Measurements from ENCODE around the gene NSMCE4A.
"Not testable (repeated sequence)": the region's sequence is repeated elsewhere in the genome, so short reads cannot be mapped to it uniquely, and the experiment has no call there.

The NSMCE4A gene

DNA sequence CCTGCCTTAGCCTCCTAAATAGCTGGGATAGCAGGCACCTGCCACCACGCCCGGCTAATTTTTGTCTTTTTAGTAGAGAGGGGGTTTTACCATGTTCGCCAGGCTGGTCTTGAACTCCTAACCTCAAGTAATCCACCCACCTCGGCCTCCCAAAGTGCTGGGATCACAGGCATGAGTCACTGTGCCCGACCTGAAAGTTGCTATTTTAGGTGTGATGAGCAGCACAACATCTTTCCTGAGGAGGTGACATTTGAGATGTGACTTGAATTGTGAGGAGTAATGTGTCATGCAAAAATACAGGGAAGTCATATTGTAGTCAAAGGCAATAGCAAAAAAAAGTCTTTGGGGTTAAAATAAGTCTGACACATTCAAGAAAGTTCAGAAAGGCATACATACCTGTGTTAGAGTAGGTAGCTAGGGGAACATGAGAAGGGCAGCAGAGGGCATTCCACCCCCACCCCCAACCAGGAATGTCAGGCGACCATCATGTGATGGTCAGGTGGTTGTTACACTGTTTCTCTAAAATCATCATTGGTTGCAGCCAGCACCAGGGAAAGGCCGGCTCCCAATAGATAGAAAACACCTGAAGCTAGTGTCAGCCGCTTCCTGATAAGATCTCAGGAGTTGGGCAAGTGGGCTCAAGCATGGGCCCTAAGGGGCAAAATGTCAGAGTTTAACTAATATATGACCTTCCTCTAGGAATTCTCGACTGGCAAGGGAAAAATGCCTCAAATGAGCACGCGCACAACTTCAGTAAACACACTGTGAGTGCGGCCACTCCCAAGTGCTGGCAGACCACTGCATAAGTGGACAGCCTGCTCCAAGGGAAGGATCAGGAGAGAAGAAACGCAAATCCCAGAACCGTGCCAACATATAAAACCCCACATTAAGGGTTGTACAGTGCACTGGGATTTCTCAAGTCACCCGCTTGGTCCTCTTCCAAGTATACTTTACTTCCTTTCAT is 13.6 kb upstream of the NSMCE4A start, which contains the start of gene TACC2:
Gene TACC2, plus strand, starts transcription at position 803 of the 964 bp plus-strand sequence. CDS start 32,819 bp downstream, outside the sequence.
- no peak for DNase-seq (ENCODE audit: low read depth)

DNA sequence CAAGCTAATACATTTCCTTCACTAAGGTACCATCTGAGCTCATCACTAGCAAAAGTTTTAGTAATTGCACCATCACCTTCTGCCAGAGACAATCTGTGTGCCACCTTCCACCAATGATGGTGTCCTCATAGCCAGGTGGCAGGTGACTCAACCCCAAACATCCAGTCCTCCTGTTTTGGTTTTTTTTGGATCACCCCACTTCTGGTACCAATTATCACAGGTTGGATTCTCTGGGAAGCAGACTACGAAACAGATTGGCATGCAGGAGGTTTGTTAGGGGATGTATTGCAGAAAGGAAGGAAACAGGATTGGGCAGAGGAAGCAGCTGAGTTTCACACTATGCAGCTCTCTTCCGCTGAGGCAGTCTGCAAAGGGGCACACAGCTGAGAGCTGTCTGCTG is 9.4 kb upstream of the NSMCE4A start:
- DNase-seq (ENCODE audit: low read depth): no peak

DNA sequence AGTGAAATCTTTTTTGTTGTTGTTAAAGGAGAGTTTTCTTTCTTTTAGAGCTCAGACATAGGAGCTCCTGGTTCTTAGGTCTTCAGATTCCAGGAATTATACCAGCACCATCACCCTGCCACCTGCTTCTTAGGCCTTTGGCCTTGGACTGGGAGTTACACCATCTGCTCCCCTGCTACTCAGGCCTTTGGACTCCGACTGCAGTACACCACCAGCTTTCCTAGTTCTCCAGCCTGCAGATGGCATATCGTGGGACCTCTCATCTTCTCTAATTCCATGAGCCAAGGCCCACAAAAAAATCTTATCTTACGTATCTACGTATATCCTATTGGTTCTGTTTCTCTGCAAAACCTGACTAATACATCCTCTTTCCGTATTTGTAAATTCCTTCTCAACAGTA is 8.8 kb upstream of the NSMCE4A start:
- DNase-seq (ENCODE audit: low read depth): no peak

DNA sequence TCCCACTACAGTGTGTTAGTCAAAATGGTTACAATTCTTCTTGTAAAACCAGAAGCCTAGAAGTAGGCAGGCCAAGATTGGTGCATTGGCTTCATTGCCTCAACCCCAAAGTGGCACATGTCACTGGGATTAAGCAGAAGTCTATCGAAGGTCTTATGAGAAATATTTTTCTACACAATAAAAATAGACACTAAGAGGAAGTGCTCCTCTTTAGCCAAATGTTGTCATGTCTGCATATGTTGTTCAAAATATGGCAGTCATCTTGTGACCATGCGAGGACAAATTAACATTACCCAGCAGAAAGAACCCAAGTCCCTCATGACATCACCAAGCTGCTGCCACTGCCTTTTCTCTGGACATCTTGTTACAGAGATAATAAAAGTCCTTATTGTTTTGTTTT is 6.3 kb upstream of the NSMCE4A start:
- DNase-seq (ENCODE audit: low read depth): no peak

DNA sequence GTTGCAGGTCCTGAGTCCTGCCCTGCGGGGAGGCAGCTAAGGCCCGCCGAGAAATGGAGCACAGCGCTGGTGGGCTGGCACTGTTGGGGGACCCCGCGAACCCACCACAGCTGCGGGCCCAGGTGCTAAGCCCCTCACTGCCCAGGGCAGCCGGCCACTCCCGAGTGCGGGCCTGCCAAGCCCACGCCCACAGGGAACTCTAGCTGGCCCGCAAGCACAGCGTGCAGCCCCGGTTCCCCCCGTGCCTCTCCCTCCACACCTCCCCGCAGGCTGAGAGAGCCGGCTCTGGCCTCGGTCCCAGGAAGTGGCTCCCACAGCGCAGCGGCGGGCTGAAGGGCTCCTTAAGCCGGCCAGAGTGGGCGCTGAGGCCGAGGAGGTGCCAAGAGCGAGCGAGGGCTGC is 3.5 kb upstream of the NSMCE4A start:
- DNase-seq (ENCODE audit: low read depth): no peak

DNA sequence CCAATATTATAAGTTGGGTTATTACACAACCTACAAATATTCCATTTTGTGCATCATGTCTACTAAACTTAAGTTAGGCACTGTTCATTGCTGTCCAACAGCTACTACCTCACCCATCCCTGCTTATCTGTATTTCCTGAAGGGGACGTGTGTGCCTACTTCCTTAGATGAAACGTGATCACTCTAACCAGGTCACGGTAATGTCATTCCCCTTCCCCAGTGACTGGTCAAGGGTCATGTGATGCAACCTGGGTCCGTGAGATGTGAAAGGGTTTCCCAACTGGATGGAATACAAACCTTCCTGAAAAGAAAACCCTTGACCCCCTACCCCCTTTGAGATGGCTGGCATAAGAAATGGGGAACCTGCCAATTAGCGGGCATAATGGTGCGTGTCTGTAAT is 1.6 kb upstream of the NSMCE4A start:
- no peak for DNase-seq (ENCODE audit: low read depth)

DNA sequence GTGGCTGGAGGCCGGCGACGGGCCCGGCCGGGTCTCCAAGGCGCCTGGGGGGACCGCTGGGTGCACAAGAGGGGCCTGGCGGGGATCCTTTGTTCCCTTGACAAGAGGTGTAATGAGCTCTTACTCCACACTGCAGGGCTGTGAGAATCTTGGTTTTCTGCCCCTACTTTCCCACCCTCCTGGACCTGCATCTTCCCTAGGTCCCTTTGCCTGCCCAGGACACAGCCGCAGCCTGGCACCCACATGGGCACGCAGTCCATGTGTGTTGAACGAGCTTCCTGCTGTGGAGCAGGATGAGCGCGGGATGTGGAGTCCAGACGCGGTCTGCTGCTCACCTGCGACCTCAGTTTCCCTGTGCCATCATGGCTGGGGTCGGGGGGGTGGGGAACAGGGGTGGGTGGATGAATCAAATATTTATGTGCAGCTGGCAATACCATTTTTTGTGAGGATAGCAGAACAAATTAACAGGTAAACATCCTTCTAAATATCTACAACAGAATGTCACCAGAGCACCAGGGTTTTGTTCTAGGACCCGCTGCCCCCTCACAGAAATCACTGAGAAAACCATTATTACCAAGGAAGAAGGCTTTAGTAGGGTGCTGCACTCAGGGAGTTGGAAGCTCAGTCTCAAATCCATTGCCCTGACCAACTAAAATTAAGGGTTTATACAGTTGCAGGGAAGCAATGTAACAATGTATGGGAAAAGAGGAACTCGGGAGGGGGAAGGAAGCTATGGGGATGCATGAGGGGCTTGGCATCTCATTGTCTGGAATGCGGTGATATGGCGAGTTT is 474 bp upstream of the NSMCE4A start:
- no peak for DNase-seq (ENCODE audit: low read depth)

DNA sequence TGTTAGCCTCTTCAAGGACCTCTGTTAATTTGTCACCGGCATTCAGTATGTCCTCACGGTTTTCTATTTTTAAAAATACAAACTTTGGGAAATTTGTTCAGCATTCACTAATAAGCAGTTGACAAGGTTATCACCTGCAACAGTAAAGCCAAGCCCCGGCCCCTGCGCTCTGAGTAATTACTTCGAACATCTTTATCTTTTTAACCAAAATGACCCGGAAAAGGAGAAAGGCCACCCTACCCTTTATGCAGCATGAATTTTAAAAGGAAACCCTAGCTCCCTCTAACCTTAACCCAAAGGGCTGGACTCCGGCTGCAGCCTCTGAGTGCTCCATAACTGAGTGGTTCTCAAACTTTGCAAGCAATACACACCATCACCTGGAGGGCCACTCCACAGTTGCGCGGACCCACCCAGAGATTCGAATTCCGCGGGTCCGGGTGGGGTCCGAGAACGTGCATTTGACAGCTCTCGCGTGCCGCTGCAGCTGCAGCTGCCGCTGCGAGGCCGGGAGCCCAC is 940 bp downstream of the NSMCE4A start:
- no peak for DNase-seq (ENCODE audit: low read depth)

DNA sequence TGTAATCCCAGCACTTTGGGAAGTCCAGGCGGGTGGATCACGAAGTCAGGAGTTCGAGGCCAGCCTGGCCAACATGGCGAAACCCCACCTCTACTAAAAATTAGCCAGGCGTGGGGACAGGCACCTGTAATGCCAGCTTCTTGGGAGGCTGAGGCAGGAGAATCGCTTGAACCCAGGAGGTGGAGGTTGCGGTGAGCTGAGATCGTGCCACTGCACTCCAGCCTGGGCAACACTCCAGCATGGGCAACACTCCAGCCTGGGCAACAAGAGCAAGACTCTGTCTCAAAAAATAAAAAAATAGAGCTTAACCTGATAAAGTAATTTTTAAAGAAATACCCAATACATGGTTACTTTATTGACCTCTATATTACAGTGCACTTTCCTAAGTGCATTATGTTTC is 5.9 kb downstream of the NSMCE4A start:
- DNase-seq (ENCODE audit: low read depth): not testable (repeated sequence)

DNA sequence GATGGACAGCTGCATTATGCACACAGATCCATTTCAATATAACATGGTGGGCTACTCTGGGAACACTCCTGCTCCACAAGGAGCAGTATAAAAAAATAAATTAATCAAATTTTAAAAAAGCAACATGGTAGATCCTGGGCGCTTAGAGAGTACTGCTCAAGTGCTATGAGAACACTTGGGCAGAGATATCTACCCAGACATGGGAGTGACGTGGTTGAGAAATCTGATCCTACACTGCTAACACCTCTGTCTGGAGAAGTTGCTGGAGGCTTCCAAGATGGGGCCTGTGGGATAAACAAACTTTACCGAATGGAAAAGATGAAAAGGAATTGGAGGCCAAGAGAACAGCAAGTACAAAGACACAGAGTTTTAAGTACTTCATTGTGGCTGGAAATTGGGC is 9.0 kb downstream of the NSMCE4A start:
- DNase-seq (ENCODE audit: low read depth): no peak

DNA sequence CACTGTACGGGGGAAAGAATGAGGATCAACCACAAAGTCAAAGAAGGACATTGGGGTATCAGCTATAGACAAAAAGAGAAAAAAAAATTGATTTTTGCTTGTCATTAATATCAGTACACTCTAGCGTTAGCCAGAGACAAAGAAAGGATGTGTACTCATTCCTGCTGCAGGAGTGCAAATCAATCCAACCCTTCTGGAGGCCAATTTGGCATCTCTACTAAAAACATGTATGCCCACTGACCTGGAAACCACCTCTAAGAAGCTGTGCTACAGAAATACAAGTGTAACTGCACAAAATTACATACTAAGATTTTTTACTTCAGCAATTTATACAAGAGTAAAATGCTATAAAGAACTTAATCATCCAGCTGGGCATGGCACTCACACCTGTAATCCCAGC is 13.6 kb downstream of the NSMCE4A start:
- no peak for DNase-seq (ENCODE audit: low read depth)

DNA sequence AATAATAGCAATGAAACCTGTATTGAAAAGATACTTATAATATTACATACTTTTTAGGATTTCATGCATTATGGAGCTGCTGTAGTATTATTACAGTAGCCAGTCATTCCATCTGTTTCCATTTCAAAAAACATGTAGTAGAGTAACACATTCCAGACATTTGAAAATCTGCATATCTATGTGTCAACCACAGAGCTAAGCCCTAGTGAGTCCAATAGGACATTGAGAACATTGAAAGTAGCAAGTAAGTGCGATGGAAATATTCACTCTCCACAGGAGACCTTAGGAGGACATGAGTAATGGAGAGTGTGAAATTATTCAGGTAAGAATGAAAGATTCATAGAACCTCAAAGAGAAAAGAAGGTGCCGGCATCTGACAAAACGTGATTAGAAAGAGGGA is 15.3 kb downstream of the NSMCE4A start:
- DNase-seq (ENCODE audit: low read depth): no peak

DNA sequence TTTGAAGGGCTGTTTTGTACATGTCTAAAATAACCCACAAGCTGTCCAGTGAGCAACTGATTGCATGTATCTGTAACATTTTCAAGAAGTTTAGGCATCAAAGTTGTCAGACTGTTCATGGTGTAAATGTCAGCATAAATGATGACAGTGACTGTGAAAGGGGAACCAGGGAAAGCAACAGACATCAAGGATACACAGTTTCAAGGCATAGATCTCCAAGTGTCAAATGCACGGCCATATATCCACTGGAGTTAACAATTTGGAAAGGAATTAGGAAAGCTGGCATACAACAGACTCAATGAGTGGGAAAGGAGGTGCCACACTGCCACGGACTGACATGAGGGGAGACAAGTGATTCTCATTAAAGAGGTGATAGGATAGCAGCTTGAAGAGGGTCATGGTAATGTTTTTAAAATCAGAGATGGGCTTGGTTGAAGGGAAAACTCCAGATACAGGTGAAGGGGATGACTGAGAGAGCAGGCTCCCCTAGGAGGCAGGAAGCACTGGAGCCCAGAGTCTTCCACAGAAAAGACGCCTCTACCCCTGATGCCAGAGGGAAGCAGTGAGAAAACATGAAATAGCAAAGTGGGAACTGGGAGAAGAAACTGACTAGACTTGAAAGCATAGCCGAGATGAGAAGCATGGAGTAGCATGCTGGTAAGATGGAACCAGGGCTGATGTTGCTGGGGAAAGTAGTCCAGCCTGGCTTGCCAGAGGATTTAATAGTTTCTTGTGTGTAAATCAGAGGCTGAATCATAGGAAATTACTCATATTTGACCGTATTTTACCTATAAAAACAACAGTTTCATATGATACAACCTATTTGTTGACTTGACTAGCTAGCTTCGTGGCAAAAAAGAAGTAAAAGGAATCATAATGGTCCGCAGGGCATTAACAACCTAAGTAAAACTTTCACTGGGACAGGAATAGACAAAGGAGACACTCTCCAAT is 18.6 kb downstream of the NSMCE4A start:
- DNase-seq (ENCODE audit: low read depth): no peak

DNA sequence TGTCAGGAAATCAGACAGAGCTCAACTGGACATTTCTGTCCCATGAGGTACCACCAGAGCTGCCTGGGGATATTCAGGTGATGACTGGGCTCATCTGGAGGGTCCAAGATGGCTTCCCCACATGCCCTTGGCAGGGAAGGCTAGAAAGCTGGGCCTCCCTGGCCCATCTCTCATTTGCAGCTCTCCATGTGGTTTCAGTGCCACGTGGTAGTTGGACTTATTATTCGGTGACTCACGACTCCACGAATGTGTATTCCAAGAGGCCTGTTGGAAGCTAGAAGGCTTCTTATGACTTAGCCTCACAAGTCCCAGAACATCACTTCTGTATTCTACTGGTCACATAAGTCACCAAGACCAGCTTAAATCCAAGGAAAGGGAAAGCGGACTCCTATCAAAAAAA is 22.8 kb downstream of the NSMCE4A start:
- no peak for DNase-seq (ENCODE audit: low read depth)

DNA sequence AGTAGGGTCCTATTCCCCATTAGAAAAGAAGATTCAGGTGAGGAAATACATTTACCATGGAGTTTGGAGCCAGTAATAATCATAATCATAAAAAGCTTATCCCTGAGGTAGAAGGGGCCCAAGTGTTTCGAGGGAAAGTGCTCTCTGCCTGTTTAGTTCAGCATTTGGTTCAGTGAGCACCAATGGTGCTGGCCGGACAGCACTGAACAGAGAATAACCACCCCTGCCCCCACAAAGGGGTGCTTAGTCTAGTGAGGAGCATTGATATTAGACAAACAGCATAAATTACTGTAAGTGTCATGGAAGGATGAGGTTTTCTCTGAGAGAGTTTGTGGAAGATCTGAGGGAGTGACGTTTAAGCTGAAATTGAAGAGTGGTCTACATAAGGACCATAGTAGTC is 25.6 kb downstream of the NSMCE4A start:
- DNase-seq (ENCODE audit: low read depth): no peak

DNA sequence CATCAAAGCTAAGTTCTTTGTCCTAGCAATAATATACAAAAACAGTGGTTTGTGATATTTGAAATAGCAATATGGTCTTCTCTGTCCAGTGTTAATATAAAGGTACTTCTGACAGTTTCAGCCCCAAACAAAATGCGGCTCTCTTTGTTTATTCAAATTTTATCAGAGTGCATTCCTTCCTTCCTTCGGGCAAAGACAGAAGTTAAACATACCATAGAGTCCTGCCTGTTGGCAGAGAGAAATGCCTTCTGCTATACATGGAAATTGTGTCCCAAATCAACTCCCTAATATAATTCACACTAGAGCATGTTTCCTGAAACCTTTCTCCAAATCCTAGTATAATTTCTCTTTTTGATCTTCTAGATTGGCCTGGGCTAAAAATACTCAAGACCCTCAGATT is 26.0 kb downstream of the NSMCE4A start:
- no peak for DNase-seq (ENCODE audit: low read depth)

DNA sequence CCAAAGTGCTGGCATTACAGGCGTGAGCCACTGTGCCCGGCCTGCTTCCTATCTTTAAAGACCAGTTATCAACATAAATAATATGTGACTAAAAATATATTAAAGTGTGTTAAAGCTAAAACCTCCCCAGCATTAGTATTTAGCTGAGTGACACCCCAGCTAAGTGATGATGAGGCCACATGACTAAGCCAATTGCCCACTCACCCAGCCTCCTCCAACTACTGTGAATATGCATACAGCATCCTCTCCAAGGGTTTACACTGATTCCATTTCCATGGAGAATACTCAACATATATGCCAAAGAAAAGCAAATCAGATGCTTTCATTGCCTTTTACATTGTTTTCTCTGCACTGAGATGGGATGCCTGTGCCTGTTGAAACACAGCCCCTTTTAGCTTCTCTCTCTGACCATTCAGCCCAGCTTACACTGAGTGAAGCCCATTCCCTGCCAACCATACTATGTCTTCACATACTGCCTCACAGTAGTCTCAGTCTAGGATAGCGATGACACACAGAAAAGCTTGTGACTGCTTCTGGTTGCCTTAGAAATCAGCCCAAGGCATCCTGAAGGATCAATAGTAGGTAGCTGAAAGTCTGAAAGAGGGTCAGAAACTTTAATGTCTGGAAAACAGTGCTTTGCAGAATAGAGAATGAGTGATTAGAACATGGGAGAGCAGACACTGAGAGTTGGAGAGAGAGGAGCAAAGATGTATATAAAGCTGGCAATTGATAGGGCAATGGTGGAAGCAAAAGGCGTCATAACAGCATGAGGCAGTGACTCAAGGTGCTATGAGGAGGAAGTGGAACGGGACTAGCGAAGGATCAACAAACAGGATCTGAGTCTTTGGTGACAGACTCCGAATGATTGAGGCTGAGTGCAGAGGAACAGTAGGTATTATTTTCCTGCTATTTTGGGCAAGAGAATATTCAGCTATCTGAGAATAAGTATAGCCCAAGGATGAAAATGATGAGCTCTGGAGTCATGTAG is 27.4 kb downstream of the NSMCE4A start:
- no peak for DNase-seq (ENCODE audit: low read depth)

DNA sequence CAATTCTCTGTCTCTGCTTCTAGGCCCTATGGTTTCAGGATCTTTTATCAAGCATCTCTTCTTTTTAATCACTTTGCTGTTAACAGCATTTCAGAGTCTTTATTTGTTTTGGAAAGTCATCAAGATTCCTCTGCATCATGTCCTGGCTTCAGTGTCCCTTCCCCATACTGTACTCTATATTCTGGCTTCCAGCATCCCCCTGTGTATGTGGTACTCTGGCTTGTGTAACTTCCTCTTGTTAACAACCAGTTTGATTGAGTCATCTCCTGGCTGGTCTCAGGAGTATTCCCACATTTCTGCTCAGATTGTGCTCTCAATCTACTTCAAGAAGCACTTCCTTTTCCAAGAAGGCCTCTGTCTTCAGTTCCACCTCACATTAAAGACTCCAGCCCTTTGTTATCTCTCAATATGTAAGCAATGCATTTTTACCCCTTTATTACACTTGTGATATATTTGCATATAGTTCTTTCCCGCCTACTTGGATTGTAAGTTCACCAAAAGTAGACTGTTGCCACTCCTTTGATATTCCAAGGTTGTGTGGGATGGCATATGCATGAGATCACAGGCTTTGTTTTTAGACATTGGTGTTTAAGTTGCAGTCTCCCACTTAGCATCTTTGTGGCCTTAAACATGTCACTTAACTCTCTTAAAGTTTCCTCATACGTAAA is 32.1 kb downstream of the NSMCE4A start:
- no peak for DNase-seq (ENCODE audit: low read depth)

DNA sequence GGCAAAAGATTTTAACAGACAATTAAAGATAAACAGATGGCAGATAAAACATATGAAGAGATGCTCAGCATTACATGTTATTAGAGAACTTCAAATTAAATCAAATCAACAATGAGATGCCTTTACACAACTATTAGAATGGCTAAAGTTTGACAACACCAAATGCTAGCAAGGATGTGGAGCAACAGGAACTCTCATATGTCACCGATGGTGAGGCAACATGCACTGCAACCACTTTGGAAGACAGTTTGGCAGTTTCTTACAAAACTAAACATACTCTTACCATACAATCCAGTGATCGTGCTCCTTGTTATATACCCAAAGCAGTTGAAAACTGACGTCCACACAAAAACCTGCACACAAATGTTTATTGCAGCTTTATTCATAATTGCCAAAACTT is 33.5 kb downstream of the NSMCE4A start:
- no peak for DNase-seq (ENCODE audit: low read depth)

DNA sequence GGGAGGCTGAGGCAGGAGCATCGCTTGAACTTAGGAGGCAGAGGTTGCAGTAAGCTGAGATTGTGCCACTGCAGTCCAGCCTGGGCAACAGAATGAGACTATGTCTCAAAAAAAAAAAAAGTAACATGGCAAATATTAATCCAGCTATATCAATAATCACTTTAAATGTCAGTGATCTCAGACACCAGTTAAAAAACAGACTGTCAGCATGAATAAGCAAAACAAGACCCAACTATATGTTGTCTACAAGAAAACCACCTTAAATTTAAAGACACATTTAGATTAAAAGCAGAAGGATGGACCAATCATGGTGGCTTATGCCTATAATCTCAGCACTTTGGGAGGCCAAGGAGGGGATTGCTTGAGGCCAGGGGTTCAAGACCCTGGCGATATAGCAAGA is 38.7 kb downstream of the NSMCE4A start:
- DNase-seq (ENCODE audit: low read depth): no peak
